OCI-LY7 (cell line): Measurements from ENCODE around the gene OMA1.

ENCODE experiments used
- CTCF ChIP-seq: fragments of 200-600 bp; sonication (generic); conservative IDR thresholded peaks from 2 replicates; pipeline ENCODE4 v1.5.1; 2014; ENCODE audit warnings: mild to moderate bottlenecking, antibody characterized with exemption, low read length, moderate library complexity, mixed read lengths
- EZH2phosphoT487 ChIP-seq: fragments of 200-600 bp; sonication (generic); IDR thresholded peaks from 2 replicates; pipeline ENCODE4 v1.6.1; 2018; ENCODE audit warnings: low read depth, borderline replicate concordance, mild to moderate bottlenecking, mixed run types, antibody characterized with exemption, low read length, moderate library complexity, mixed read lengths

- TF ChIP-seq CTCF (no peak), EZH2phosphoT487 (no peak)
Measured at GRCh38 chr1:58543260-58543659, 3.3 kb downstream of the OMA1 start.
